ENCODE results near the gene PHF2.

Gene PHF2

GRCh38 chr9:93568169-93568568 lies 8.2 kb upstream of the PHF2 start:
- DNase-seq (ENCODE audit: low read depth): no peak

- DNase-seq (ENCODE audit: low read depth): no peak
Observed at GRCh38 chr9:93569621-93570174, 6.7 kb upstream of the PHF2 start.

GRCh38 chr9:93572221-93572620 lies 4.2 kb upstream of the PHF2 start:
- DNase-seq (ENCODE audit: low read depth): no peak

- no peak for DNase-seq (ENCODE audit: low read depth)
Observed at GRCh38 chr9:93572636-93573515, 3.5 kb upstream of the PHF2 start.

GRCh38 chr9:93573516-93573828 lies 2.9 kb upstream of the PHF2 start:
- no peak for DNase-seq (ENCODE audit: low read depth)

GRCh38 chr9:93574091-93574899 lies 2.1 kb upstream of the PHF2 start:
- no peak for DNase-seq (ENCODE audit: low read depth)

GRCh38 chr9:93574900-93575795 lies 1.2 kb upstream of the PHF2 start:
- DNase-seq (ENCODE audit: low read depth): no peak

- DNase-seq (ENCODE audit: low read depth): peak; percentile 24
Observed at GRCh38 chr9:93575796-93576257, 557 bp upstream of the PHF2 start.

- no peak for DNase-seq (ENCODE audit: low read depth)
Observed at GRCh38 chr9:93577078-93577974, 942 bp downstream of the PHF2 start.

- DNase-seq (ENCODE audit: low read depth): no peak
Observed at GRCh38 chr9:93577975-93578682, 1.7 kb downstream of the PHF2 start.

- no peak for DNase-seq (ENCODE audit: low read depth)
Observed at GRCh38 chr9:93578844-93579243, 2.5 kb downstream of the PHF2 start.

GRCh38 chr9:93579711-93580516 lies 3.5 kb downstream of the PHF2 start:
- no peak for DNase-seq (ENCODE audit: low read depth)

- DNase-seq (ENCODE audit: low read depth): no peak
Observed at GRCh38 chr9:93580654-93581380, 4.4 kb downstream of the PHF2 start.

GRCh38 chr9:93582115-93582514 lies 5.7 kb downstream of the PHF2 start:
- no peak for DNase-seq (ENCODE audit: low read depth)

GRCh38 chr9:93582550-93582949 lies 6.2 kb downstream of the PHF2 start:
- no peak for DNase-seq (ENCODE audit: low read depth)

- DNase-seq (ENCODE audit: low read depth): no peak
Observed at GRCh38 chr9:93585259-93585658, 8.9 kb downstream of the PHF2 start.

GRCh38 chr9:93585695-93586094 lies 9.3 kb downstream of the PHF2 start:
- no peak for DNase-seq (ENCODE audit: low read depth)

GRCh38 chr9:93586290-93587057 lies 10.1 kb downstream of the PHF2 start:
- no peak for DNase-seq (ENCODE audit: low read depth)
